Activated naive CD8-positive, alpha-beta T cell treated with anti-CD3 and anti-CD28 coated beads, Interleukin-2, amount 50 U/mL, for 16 hours (primary cell): Measurements from ENCODE around the gene NLRP3.

Experiments
- DNase-seq: peaks from one replicate; pipeline ENCODE4 v3.0.0-alpha.2; 2020; ENCODE audit warnings: low read depth, low spot score

NLRP3 gene

GRCh38 chr1:247437551-247438505 is 21.9 kb downstream of the NLRP3 start:
- DNase-seq, result no peak

DNA sequence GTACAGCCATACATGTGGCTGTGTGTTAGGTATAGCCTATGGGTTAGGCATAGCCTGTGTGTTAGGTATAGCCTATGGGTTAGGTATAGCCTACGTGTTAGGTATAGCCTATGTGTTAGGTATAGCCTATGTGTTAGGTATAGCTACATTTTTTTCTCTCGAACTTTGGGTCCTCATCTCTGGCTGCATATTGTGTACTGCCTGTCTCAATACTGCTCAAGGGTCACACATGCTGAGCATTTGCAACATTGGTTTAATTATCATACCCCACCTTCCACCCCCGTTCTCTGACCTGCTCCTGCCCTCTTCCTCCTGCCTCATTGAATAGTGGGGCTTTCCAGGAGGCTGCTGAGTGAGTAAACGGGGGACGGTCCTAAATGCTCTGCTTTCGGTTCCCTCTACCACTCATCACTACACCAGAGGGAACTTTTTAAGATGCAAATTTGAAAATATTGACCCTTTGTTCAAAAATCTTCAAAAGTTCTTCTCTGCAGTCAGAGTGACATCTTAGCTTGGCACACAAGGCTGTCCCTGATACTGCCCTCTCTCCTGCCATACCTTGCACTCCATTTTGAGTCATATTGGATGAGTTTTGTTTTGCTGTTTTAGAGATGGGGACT is 24.1 kb downstream of the NLRP3 start:
- DNase-seq, result no peak

GRCh38 chr1:247441606-247442005 is 25.6 kb downstream of the NLRP3 start:
- DNase-seq, result no peak

GRCh38 chr1:247442164-247442563 is 26.2 kb downstream of the NLRP3 start:
- no peak for DNase-seq

DNA sequence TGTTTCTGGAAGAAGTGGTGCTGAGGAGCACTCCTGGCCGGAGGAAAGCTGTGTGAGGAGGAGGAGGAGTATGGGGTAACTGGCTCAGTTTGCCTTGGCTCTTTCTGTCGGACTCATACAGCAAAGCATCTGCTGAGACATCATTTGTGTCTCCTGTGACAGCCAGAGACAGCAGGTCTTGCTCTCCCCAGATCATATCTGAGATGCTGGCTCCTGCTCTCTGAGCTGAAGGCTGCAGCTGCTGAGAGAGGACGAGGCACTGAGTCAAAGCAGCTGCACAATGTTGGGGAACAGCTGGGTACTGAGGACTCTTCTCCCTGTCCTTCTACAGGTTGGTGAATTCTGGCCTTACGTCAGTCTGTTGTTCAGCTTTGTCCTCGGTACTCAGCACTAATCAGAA is 27.7 kb downstream of the NLRP3 start:
- DNase-seq, result no peak

DNA sequence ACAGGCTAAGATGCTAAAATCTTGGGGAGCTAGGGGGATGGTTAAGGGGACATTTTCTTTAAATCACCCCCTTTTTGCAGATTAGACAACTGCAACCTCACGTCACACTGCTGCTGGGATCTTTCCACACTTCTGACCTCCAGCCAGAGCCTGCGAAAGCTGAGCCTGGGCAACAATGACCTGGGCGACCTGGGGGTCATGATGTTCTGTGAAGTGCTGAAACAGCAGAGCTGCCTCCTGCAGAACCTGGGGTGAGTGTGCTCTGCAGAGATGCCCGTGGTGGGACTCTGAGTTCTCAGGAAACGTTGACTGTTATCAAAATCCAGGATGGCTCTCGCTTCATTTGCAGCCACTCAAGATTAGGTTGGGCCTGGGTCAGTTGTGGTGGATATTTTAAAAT is 28.6 kb downstream of the NLRP3 start:
- no peak for DNase-seq

DNA sequence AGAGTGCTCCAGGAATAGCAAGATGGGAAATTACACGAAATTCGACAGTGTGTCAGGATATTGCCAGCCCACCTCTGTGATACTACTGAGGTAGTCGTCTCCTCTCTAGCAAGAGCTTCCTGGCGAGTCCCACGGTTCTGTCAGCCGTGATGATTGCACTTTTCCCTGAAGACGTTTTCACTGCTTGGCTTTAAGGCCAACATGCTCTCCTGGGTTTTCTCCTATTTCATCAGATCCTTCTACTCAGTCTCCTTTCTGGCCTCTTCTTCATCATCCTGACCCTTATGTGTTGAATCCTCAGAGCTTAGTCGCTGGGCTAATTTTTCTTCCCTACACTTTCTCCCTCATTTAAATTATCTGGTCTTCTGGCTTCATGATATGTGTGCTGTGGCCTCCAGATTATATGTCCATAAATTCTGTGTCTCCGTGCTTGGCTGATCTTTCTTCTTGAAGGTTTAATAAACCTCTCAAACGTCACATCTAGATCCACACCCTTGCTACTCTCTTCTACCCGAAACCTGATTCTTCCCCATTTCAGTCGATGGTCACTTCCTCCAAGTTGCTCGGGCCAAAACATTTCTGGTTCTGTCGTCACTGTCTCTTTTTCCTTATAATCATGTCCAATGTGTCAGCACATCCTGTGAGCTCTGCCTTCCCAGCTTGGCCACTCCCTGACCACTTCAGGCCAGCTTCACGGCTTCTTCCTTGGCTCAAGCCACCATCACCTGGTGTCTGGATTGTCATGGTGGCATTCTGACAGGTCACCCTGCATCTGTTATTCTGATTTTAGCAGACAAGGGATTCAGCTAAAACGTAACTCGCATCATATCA is 29.8 kb downstream of the NLRP3 start:
- no peak for DNase-seq

GRCh38 chr1:247447162-247447909 is 31.4 kb downstream of the NLRP3 start:
- no peak for DNase-seq

DNA sequence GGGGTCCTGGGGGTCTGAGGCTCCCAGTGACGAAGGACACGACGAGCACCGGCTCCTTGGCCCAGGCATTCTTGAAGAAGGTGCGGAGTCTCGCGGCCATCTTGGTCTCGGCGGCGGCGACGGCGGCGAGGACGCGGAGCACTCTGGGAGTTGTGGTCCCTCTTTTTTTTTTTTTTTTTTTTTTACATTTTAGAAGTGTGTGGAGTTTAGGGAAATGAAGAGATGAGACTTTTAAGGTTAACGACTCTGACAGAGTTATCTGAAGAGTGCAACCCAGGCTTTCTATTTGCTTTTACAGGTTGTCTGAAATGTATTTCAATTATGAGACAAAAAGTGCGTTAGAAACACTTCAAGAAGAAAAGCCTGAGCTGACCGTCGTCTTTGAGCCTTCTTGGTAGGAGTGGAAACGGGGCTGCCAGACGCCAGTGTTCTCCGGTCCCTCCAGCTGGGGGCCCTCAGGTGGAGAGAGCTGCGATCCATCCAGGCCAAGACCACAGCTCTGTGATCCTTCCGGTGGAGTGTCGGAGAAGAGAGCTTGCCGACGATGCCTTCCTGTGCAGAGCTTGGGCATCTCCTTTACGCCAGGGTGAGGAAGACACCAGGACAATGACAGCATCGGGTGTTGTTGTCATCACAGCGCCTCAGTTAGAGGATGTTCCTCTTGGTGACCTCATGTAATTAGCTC is 32.3 kb downstream of the NLRP3 start:
- no peak for DNase-seq

DNA sequence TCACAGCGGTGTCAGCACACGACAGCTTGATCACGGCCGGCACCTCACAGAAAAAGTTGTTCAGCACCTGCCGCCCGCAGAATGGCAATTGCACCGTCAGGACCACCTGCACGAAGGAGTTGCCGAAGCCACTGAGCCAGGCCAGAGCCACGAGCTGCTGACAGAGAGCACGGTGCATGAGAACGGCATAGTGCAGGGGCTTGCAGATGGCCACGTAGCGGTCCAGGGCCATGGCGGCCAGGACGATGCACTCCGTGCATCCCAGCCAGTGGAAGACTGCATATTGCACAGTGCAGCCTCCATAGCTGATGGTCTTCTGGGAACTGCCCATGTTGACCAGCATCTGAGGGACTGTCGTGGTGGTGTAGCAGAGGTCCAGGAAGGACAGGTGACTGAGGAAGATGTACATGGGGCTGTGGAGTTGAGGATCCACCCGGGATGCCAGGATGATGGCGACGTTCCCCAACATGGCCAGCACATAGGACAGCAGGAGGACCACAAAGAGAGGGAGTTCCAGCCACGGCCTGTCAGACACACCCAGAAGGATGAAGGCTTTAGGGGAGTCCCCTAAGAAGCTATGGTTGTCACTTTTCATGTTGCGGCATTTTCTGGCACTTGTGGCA is 35.5 kb downstream of the NLRP3 start:
- no peak for DNase-seq

- DNase-seq, result no peak
Measured at GRCh38 chr1:247452447-247453039, 36.6 kb downstream of the NLRP3 start.

DNA sequence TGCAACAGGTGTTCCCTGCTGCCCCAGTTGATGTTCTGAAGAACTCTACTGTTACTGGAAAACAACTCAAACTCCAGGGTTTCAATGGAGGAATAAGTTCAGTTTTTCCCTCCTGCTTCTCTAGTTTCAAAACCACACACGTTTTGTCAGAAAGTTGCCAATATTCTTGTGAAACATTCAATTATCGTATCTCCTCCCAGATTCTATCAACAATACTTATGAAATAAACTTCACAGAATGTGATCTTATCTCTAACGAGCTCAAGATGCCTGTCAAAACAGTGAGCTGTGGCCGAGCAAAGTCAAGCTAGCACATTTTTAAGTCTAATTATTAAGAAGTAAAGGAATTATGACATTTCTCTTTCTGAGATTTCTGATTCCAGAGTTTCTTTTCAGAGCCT is 37.3 kb downstream of the NLRP3 start:
- DNase-seq, result no peak

GRCh38 chr1:247453997-247454396 is 38.0 kb downstream of the NLRP3 start:
- DNase-seq, result no peak

- no peak for DNase-seq
Measured at GRCh38 chr1:247456021-247456420, 40.0 kb downstream of the NLRP3 start.

DNA sequence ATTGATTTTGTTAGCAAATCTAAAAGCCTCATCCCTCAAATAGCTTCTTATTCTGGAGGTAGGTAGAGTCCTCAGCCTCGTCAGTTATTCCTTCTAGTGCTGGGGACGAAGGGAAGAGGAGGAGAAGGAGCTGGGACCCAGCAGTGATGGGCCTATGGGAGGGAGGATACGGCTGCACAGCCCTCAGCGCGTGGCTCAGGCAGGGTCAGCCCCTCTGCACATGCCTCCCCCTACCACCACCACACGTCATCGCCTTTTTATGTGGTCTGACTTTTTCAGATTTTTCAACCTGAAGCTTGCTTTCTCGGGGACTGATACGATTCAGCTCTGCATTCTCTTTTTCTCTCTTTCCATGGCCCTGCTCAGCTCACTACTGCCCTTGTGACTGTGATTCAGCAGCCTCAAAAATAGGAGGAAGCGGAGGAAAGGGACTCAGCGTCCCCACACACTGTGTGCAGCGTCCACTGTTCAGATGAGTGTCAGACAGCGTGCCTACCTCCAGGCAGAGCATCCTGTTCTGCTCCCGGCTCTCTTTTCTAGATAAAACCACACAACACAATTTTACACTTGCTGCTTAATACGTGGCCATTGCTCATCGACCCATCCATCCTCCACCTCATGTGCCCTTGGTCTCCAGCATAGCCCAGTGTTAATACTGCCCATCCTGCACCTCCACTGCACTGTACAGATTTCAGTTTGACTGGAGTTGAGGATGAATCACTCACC is 41.1 kb downstream of the NLRP3 start:
- no peak for DNase-seq

DNA sequence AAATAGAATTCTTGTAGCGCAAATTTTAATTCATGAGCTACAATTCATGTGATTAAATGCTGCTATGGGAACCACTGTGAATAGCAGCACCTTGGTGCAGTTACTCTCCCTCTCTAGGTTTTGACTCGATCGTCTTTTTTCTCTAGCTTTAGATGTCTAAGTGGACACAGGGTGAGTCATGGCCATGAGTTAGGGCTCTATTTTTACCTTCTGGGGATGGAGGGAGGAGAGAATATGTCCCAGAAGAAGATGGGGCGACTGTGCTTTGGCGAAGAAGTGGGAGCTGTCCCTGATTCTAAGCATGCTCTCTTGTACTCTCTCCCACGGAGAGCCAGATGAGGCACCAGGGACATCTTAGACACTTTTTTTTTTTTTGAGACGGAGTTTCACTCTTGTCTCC is 43.5 kb downstream of the NLRP3 start:
- DNase-seq, result no peak

- DNase-seq, result no peak
Measured at GRCh38 chr1:247465796-247466195, 49.8 kb downstream of the NLRP3 start.

DNA sequence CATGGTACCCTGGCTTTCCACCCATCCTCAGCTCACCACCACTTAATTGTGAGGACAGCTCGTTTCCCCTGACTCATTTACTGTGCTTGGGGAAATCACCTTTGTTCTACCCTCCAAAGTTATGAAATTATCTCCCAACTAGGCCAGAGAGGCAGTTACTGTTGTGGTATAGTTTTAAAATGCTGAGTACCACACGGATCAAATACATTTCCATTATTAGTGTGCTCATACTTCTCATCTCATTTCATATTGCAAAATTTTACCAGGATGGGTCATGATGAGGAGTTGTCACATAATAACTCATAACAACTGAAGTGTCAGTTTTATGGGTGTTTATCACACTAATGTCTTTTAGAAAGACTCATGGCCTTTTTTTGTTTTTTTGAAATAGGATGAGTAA is 51.2 kb downstream of the NLRP3 start:
- no peak for DNase-seq

DNA sequence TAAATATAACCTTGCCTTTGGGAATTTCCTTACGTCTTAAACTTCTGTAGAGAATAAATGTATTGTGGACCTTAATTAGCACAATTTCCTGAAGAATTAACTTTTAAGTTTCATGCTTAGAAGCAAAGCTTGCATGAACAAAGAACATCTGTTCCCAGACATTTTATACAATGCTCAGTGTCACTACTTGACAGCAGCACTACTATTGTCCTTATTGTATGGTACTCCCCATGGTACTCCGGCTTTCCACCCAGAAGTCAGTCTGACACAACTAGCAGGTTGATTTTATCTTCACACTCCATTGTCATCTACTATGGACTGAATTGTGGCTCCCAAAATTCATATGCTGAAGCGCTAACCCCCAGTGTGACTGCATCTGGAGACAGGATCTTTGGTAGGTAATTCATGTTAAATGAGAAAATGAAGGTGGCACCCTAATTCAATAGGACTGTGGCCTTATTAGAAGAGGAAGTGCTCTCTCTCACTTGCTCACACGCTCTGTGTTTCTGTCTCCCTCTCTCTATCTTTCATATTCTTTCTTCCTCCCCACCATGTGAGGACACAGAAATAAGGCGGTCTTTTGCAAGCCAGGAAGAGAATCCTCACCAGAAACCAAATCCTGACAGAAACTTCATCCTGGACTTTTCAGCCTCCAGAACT is 52.6 kb downstream of the NLRP3 start:
- DNase-seq, result no peak
